ENCODE results near the gene GRIK4. TPM values are rescaled to one million over a fixed set of nuclear protein-coding genes. Genes with fewer than 3 reads are reported as not detected.

The GRIK4 gene
- total and polyA plus RNA-seq, 12 donors: 0.33 to 4.8 (median 3.0) TPM

DNA sequence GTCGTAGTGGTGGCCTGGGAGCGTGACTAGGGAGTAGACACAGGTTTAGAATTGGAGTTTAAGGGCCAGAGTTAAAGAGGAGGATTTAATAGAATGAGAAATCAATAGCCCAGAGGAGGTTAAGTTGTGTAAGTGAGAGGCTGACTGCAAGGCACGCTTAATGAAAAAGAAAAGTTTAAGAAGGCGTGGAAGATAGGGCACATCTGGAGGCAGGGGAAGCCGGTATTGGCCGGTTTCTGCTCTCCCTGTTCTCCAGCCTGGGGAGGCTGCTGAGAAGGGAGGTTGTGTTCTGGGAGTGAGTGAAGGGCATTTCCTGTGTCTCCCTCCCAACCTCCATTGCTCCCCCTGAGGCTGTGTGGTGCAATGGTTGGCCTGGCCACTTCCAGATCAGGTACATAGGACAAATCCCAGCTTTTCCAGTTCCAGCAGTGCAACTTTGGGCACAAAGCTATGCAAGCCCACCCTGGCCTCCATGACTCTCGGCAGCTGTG lies 6.3 kb downstream of the GRIK4 start:
- intact Hi-C loops (cut with DNase I): loop anchor here (10.0 kb wide), 2 partner anchors 287 to 677 kb away; no protein-coding TSS in a partner anchor
- H3K36me3 ChIP-seq (replicated peaks in 1 of 2): no peaks in the 10 kb centered on the region
- 74 to 92% (median 88%) methylated on average over 6 to 7 of the region's 7 CpGs for WGBS, 4 donors
- no peaks in the 10 kb centered on the region for H3K9me3 ChIP-seq (replicated peaks in 1 of 3)
- peak overlapping the region in 1 of 5 donors; percentile 34 for H3K27ac ChIP-seq
- H3K27me3 ChIP-seq: no peaks in the 10 kb centered on the region
- DNase-seq: no peak
- TF ChIP-seq, protein P1, sequence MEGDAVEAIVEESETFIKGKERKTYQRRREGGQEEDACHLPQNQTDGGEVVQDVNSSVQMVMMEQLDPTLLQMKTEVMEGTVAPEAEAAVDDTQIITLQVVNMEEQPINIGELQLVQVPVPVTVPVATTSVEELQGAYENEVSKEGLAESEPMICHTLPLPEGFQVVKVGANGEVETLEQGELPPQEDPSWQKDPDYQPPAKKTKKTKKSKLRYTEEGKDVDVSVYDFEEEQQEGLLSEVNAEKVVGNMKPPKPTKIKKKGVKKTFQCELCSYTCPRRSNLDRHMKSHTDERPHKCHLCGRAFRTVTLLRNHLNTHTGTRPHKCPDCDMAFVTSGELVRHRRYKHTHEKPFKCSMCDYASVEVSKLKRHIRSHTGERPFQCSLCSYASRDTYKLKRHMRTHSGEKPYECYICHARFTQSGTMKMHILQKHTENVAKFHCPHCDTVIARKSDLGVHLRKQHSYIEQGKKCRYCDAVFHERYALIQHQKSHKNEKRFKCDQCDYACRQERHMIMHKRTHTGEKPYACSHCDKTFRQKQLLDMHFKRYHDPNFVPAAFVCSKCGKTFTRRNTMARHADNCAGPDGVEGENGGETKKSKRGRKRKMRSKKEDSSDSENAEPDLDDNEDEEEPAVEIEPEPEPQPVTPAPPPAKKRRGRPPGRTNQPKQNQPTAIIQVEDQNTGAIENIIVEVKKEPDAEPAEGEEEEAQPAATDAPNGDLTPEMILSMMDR (IDR thresholded peaks at IDR 0.05): no peak
- no peak for TF ChIP-seq POLR2A (IDR thresholded peaks at IDR 0.05)
- no peak overlapping the region for H3K4me3 ChIP-seq
- no peaks in the 10 kb centered on the region for H3K4me1 ChIP-seq (replicated peaks in 1 of 2)

DNA sequence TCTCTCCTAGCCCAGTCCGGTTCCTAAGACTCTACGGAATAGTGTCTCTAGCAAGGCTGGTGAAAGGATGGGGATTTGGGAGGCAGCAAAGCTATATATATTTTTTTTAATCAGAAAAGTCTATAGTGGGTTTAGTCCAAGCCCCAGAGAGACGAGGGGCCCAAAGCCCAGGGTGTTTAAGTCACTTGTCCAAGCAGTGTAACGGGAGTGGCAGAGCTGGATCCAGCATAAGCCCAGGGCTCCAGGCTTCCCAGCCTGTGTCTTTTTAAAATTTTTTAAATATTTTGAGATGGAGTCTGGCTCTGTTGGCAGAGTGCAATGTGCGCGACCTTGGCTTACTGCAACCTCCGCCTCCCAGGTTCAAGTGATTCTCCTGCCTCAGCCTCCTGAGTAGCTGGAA lies 6.8 kb downstream of the GRIK4 start:
- Histone ChIP-seq H3K27ac (no peak overlapping the region), H3K27me3 (no peaks in the 10 kb centered on the region), H3K4me1 (replicated peaks in 1 of 2) (no peaks in the 10 kb centered on the region), H3K36me3 (replicated peaks in 1 of 2) (no peaks in the 10 kb centered on the region), H3K9me3 (replicated peaks in 1 of 3) (no peaks in the 10 kb centered on the region), H3K4me3 (no peak overlapping the region)
- no peak for TF ChIP-seq POLR2A (IDR thresholded peaks at IDR 0.05)
- TF ChIP-seq, protein P1 (IDR thresholded peaks at IDR 0.05): no peak
- WGBS, 4 donors: 89 to 96% (median 93%) methylated on average over 7 of the region's 7 CpGs
- DNase-seq: no peak
- intact Hi-C loops (cut with DNase I): loop anchor here (10.0 kb wide), 2 partner anchors 286 to 676 kb away; no protein-coding TSS in a partner anchor

DNA sequence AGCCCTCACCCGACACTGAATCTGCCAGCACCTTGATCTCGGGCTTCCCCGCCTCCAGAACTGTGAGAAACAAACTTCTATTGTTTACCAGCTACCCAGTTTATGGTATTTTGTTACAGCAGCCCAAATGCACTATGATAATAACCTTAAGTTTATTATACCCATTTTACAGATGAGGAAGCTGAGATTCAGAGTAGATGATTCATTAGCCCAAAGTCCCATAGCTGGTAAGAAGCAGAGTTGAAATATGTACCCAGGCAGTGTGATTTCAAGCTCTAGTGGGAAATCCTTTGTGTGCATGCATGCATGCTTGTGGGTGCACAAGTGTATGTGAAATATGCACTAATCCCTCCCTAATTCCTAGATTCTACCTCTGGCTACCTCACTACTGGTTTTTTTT lies 7.9 kb downstream of the GRIK4 start:
- Histone ChIP-seq H3K4me3 (no peak overlapping the region), H3K36me3 (replicated peaks in 1 of 2) (no peaks in the 10 kb centered on the region), H3K27me3 (no peaks in the 10 kb centered on the region), H3K27ac (no peak overlapping the region), H3K9me3 (replicated peaks in 1 of 3) (no peaks in the 10 kb centered on the region), H3K4me1 (replicated peaks in 1 of 2) (no peaks in the 10 kb centered on the region)
- WGBS, 4 donors: 90 to 100% (median 96%) methylated on average over 3 of the region's 3 CpGs
- intact Hi-C loops (cut with DNase I): loop anchor here (10.0 kb wide), 2 partner anchors 285 to 675 kb away; no protein-coding TSS in a partner anchor
- TF ChIP-seq, protein P1 (IDR thresholded peaks at IDR 0.05): no peak
- TF ChIP-seq POLR2A (IDR thresholded peaks at IDR 0.05): no peak
- DNase-seq: no peak

DNA sequence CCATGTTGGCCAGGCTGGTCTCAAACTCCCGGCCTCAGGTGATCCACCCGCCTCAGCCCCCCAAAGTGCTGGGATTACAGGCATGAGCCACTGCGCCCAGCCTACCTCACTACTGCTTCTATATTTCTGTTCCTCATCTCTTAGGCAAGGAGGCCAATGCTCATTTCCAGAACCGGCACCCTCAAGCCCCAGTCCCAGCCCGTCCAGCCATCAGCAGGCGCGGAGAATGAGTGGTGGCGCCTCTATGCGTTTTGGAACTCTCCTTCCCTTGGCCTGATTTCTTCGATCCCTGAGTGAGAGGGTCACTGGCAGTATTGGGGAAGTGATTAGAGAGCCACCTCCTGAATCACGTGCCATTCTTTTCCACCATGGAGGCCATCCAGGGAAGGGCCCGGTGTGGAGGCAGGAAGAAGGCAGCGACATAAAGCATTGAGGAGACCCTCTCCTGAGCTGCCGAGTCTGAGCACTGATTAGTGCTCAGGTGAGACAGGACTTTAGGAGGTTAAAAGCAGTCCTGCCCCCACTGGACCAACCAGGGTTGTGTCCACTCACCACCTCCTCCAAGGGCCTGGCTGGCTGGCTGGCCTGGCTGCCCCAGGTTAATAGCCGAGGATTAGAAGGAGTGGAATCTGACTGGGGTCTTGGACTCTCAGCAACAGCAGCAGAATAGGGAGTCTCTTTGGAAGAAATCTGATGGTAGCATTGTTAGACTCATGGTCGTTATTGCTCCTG lies 8.7 kb downstream of the GRIK4 start:
- H3K27me3 ChIP-seq: no peaks in the 10 kb centered on the region
- no peaks in the 10 kb centered on the region for H3K4me1 ChIP-seq (replicated peaks in 1 of 2)
- no peak for DNase-seq
- H3K9me3 ChIP-seq (replicated peaks in 1 of 3): no peaks in the 10 kb centered on the region
- 90 to 97% (median 94%) methylated on average over 15 to 16 of the region's 16 CpGs for WGBS, 4 donors
- no peak overlapping the region for H3K4me3 ChIP-seq
- intact Hi-C loops (cut with DNase I): no loop called here
- TF ChIP-seq POLR2A (IDR thresholded peaks at IDR 0.05): no peak
- TF ChIP-seq, protein P1 (IDR thresholded peaks at IDR 0.05): no peak
- H3K36me3 ChIP-seq (replicated peaks in 1 of 2): no peaks in the 10 kb centered on the region
- H3K27ac ChIP-seq: no peak overlapping the region
